ENCODE measurements around the gene CPLX1. TPM values are rescaled to one million over a fixed set of nuclear protein-coding genes. Genes with fewer than 3 reads are reported as not detected.

The CPLX1 gene
- polyA plus RNA-seq, 3 donors, result not detected

GRCh38 chr4:742096-742741 is 83.7 kb downstream of the CPLX1 start:
- WGBS (ENCODE audit: insufficient coverage), result 87% methylated on average over 15 of the region's 21 CpGs
- H3K4me1 ChIP-seq (ENCODE audit: control insufficient read depth in 1 of 2, insufficient read depth in 2 of 2, low read length in 2 of 2), result no peaks in the 10 kb centered on the region

GRCh38 chr4:740656-741282 is 85.2 kb downstream of the CPLX1 start:
- no peak for TF ChIP-seq CTCF (IDR thresholded peaks at IDR 0.05)
- Mint-ChIP-seq H3K4me3 (no peak overlapping the region), H3K27ac (no peak overlapping the region), H3K4me1 (no peaks in the 10 kb centered on the region), H3K27me3 (ENCODE audit: low read depth in 3 of 3) (peaks cover 0 to 3% (median 2%) of the 10 kb centered on the region in 3 donors), H3K36me3 (peaks cover 43 to 64% of the 10 kb centered on the region in 2 donors), H3K9me3 (peaks cover 0 to 5% (median under 1%) of the 10 kb centered on the region in 7 donors)
- DNase-seq, result no peak
- intact Hi-C loops (cut with micrococcal nuclease), result no loop called here
- Histone ChIP-seq H3K9ac (ENCODE audit: insufficient read depth, low read length, poor library complexity, severe bottlenecking) (no peak overlapping the region), H3K36me3 (replicated peaks in 1 of 2; ENCODE audit: control insufficient read depth in 1 of 2, insufficient read depth in 2 of 2, low read length in 2 of 2) (peaks cover 34 to 72% of the 10 kb centered on the region in 2 donors), H3K27me3 (ENCODE audit: control insufficient read depth in 2 of 2, insufficient read depth in 2 of 2, low read length in 2 of 2) (no peaks in the 10 kb centered on the region), H4K20me1 (ENCODE audit: insufficient read depth, low read length) (peaks cover 24% of the 10 kb centered on the region), H2AFZ (ENCODE audit: insufficient read depth, low read depth, low read length, poor library complexity, severe bottlenecking) (no peak overlapping the region), H3K9me3 (replicated peaks in 1 of 2; ENCODE audit: control insufficient read depth in 1 of 2, insufficient read depth in 1 of 2, low read length in 2 of 2) (no peaks in the 10 kb centered on the region), H3K27ac (ENCODE audit: low read depth in 1 of 2, low read length in 2 of 2) (no peak overlapping the region), H3K79me2 (ENCODE audit: insufficient read depth, low read length) (no peaks in the 10 kb centered on the region), H3K4me1 (ENCODE audit: control insufficient read depth in 1 of 2, insufficient read depth in 2 of 2, low read length in 2 of 2) (no peaks in the 10 kb centered on the region), H3K4me3 (replicated peaks in 1 of 3; ENCODE audit: low read depth in 2 of 3, low read length in 3 of 3) (no peak overlapping the region), H3K4me2 (replicated peaks; ENCODE audit: extremely low read depth, low read length, poor library complexity, severe bottlenecking) (no peak overlapping the region)
- 93% methylated on average over 15 of the region's 19 CpGs for WGBS (ENCODE audit: insufficient coverage)

More at GRCh38 chr4:742096-742741, 83.7 kb downstream of the CPLX1 start:
- peaks cover 27 to 62% of the 10 kb centered on the region in 2 donors for H3K36me3 ChIP-seq (replicated peaks in 1 of 2; ENCODE audit: control insufficient read depth in 1 of 2, insufficient read depth in 2 of 2, low read length in 2 of 2)
- Mint-ChIP-seq H3K36me3 (peaks cover 40 to 59% of the 10 kb centered on the region in 2 donors), H3K4me1 (no peaks in the 10 kb centered on the region), H3K9me3 (peaks cover 0 to 5% (median 0%) of the 10 kb centered on the region in 7 donors), H3K27ac (peak overlapping the region in 2 of 7 donors; percentile 18 to 50), H3K27me3 (ENCODE audit: low read depth in 3 of 3) (peaks cover 0 to 3% (median 2%) of the 10 kb centered on the region in 3 donors), H3K4me3 (no peak overlapping the region)
- no peak overlapping the region for H3K4me3 ChIP-seq (replicated peaks in 1 of 3; ENCODE audit: low read depth in 2 of 3, low read length in 3 of 3)
- no peak overlapping the region for H3K9ac ChIP-seq (ENCODE audit: insufficient read depth, low read length, poor library complexity, severe bottlenecking)
- H4K20me1 ChIP-seq (ENCODE audit: insufficient read depth, low read length), result peaks cover 24% of the 10 kb centered on the region
- no peaks in the 10 kb centered on the region for H3K9me3 ChIP-seq (replicated peaks in 1 of 2; ENCODE audit: control insufficient read depth in 1 of 2, insufficient read depth in 1 of 2, low read length in 2 of 2)
- no peaks in the 10 kb centered on the region for H3K79me2 ChIP-seq (ENCODE audit: insufficient read depth, low read length)
- intact Hi-C loops (cut with micrococcal nuclease), result no loop called here
- no peak for TF ChIP-seq CTCF (IDR thresholded peaks at IDR 0.05)
- no peak overlapping the region for H3K4me2 ChIP-seq (replicated peaks; ENCODE audit: extremely low read depth, low read length, poor library complexity, severe bottlenecking)
- no peak overlapping the region for H3K27ac ChIP-seq (ENCODE audit: low read depth in 1 of 2, low read length in 2 of 2)
- no peak for DNase-seq
- H3K27me3 ChIP-seq (ENCODE audit: control insufficient read depth in 2 of 2, insufficient read depth in 2 of 2, low read length in 2 of 2), result no peaks in the 10 kb centered on the region
- no peak overlapping the region for H2AFZ ChIP-seq (ENCODE audit: insufficient read depth, low read depth, low read length, poor library complexity, severe bottlenecking)
